ENCODE results near the gene CNKSR3.

The CNKSR3 gene

GRCh38 chr6:154554491-154554890, 44.0 kb upstream of the CNKSR3 start:
- no peaks in the 10 kb centered on the region for H3K36me3 ChIP-seq (replicated peaks; ENCODE audit: low read depth, low read length)
- TF ChIP-seq EZH2phosphoT487 (IDR thresholded peaks at IDR 0.05; ENCODE audit: low read depth): no peak
- TF ChIP-seq, protein P1, sequence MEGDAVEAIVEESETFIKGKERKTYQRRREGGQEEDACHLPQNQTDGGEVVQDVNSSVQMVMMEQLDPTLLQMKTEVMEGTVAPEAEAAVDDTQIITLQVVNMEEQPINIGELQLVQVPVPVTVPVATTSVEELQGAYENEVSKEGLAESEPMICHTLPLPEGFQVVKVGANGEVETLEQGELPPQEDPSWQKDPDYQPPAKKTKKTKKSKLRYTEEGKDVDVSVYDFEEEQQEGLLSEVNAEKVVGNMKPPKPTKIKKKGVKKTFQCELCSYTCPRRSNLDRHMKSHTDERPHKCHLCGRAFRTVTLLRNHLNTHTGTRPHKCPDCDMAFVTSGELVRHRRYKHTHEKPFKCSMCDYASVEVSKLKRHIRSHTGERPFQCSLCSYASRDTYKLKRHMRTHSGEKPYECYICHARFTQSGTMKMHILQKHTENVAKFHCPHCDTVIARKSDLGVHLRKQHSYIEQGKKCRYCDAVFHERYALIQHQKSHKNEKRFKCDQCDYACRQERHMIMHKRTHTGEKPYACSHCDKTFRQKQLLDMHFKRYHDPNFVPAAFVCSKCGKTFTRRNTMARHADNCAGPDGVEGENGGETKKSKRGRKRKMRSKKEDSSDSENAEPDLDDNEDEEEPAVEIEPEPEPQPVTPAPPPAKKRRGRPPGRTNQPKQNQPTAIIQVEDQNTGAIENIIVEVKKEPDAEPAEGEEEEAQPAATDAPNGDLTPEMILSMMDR (IDR thresholded peaks at IDR 0.05; ENCODE audit: low read depth, low read length): no peak
- no peaks in the 10 kb centered on the region for H4K20me1 ChIP-seq (ENCODE audit: insufficient read depth, low read length)
- H3K27ac ChIP-seq (ENCODE audit: low read length): no peak overlapping the region
- H3K27me3 ChIP-seq (ENCODE audit: low read depth, low read length): no peaks in the 10 kb centered on the region
- H3K4me1 ChIP-seq (ENCODE audit: low read length): peaks cover 7% of the 10 kb centered on the region
- no peak overlapping the region for H2AFZ ChIP-seq (ENCODE audit: low read depth, low read length)
- H3K9ac ChIP-seq (ENCODE audit: low read length): no peak overlapping the region
- no peak overlapping the region for H3K4me3 ChIP-seq (ENCODE audit: low read length)
- no peaks in the 10 kb centered on the region for H3K9me3 ChIP-seq (ENCODE audit: insufficient read depth, low read length)
- H3K79me2 ChIP-seq (ENCODE audit: low read length): no peaks in the 10 kb centered on the region
- H3K4me2 ChIP-seq (ENCODE audit: low read length): no peak overlapping the region

DNA sequence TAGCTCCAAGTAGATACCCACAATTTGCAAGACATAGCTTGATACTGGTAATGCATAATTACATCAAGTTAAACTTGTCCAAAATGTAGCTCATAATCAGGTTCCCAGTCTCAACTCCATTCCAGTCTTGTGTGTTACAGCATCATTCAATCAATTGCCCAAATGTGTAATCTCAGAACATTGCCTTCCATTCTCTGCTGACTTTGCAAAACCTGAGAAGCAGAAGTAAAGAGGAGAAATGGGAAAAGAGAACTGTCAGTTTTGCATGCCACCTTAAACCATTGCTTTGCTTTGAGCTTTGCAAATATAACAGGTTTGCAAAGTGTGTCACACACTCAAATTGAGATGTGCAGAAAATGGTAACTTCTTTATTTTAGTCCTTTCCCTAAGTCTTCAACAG, 40.3 kb upstream of the CNKSR3 start:
- H4K20me1 ChIP-seq (ENCODE audit: insufficient read depth, low read length): no peaks in the 10 kb centered on the region
- no peaks in the 10 kb centered on the region for H3K36me3 ChIP-seq (replicated peaks; ENCODE audit: low read depth, low read length)
- no peak overlapping the region for H3K27ac ChIP-seq (ENCODE audit: low read length)
- no peak overlapping the region for H3K4me2 ChIP-seq (ENCODE audit: low read length)
- H3K9ac ChIP-seq (ENCODE audit: low read length): no peak overlapping the region
- peaks cover 7% of the 10 kb centered on the region for H3K4me1 ChIP-seq (ENCODE audit: low read length)
- H3K27me3 ChIP-seq (ENCODE audit: low read depth, low read length): no peaks in the 10 kb centered on the region
- H2AFZ ChIP-seq (ENCODE audit: low read depth, low read length): no peak overlapping the region
- H3K9me3 ChIP-seq (ENCODE audit: insufficient read depth, low read length): no peaks in the 10 kb centered on the region
- TF ChIP-seq, protein P1 (IDR thresholded peaks at IDR 0.05; ENCODE audit: low read depth, low read length): no peak
- no peak for TF ChIP-seq EZH2phosphoT487 (IDR thresholded peaks at IDR 0.05; ENCODE audit: low read depth)
- H3K4me3 ChIP-seq (ENCODE audit: low read length): no peak overlapping the region
- no peaks in the 10 kb centered on the region for H3K79me2 ChIP-seq (ENCODE audit: low read length)

DNA sequence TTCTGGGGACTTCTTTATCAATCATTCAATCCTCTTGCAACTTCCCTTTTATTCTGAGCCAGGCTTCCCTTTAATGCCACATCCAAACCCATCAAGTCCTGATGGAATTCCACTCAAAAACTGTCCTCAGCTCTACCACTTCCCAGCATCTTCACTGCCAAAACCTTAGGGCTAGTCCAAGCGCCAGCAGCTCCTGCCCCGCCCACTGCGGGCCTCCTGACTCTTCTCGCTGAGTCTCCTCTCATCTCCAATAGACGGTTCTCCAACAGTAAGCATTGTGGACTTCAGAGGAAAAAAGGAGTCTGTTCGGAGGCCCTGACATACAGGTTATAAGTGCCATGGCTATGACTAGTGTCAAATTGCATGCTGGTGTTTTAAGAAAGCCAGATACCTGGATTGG, 38.7 kb upstream of the CNKSR3 start:
- H3K79me2 ChIP-seq (ENCODE audit: low read length): no peaks in the 10 kb centered on the region
- peaks cover 7% of the 10 kb centered on the region for H3K4me1 ChIP-seq (ENCODE audit: low read length)
- H4K20me1 ChIP-seq (ENCODE audit: insufficient read depth, low read length): no peaks in the 10 kb centered on the region
- no peaks in the 10 kb centered on the region for H3K27me3 ChIP-seq (ENCODE audit: low read depth, low read length)
- no peak overlapping the region for H3K4me2 ChIP-seq (ENCODE audit: low read length)
- H3K9ac ChIP-seq (ENCODE audit: low read length): no peak overlapping the region
- no peak overlapping the region for H3K4me3 ChIP-seq (ENCODE audit: low read length)
- no peak for TF ChIP-seq EZH2phosphoT487 (IDR thresholded peaks at IDR 0.05; ENCODE audit: low read depth)
- TF ChIP-seq, protein P1 (IDR thresholded peaks at IDR 0.05; ENCODE audit: low read depth, low read length): no peak
- no peaks in the 10 kb centered on the region for H3K9me3 ChIP-seq (ENCODE audit: insufficient read depth, low read length)
- no peak overlapping the region for H2AFZ ChIP-seq (ENCODE audit: low read depth, low read length)
- no peaks in the 10 kb centered on the region for H3K36me3 ChIP-seq (replicated peaks; ENCODE audit: low read depth, low read length)
- H3K27ac ChIP-seq (ENCODE audit: low read length): no peak overlapping the region

- H3K4me3 ChIP-seq (ENCODE audit: low read length): no peak overlapping the region
Measured at GRCh38 chr6:154548130-154548830, 37.8 kb upstream of the CNKSR3 start.

More at GRCh38 chr6:154548130-154548830, 37.8 kb upstream of the CNKSR3 start:
- Histone ChIP-seq H3K36me3 (replicated peaks; ENCODE audit: low read depth, low read length) (no peaks in the 10 kb centered on the region), H3K79me2 (ENCODE audit: low read length) (no peaks in the 10 kb centered on the region), H2AFZ (ENCODE audit: low read depth, low read length) (no peak overlapping the region), H3K9ac (ENCODE audit: low read length) (no peak overlapping the region), H4K20me1 (ENCODE audit: insufficient read depth, low read length) (no peaks in the 10 kb centered on the region), H3K4me2 (ENCODE audit: low read length) (no peak overlapping the region), H3K27me3 (ENCODE audit: low read depth, low read length) (no peaks in the 10 kb centered on the region), H3K27ac (ENCODE audit: low read length) (no peak overlapping the region), H3K9me3 (ENCODE audit: insufficient read depth, low read length) (no peaks in the 10 kb centered on the region), H3K4me1 (ENCODE audit: low read length) (peaks cover 7% of the 10 kb centered on the region)
- TF ChIP-seq EZH2phosphoT487 (IDR thresholded peaks at IDR 0.05; ENCODE audit: low read depth): no peak
- TF ChIP-seq, protein P1 (IDR thresholded peaks at IDR 0.05; ENCODE audit: low read depth, low read length): no peak

Measured in OCI-LY3 (cell line).